WTC11 (cell line): Measurements from ENCODE around the gene ADAM11. TPM values are rescaled to one million over a fixed set of nuclear protein-coding genes. Genes with fewer than 3 reads are reported as not detected.

Source experiments
- ATAC-seq: fragments of 200-7000 bp; cut with Tn5 transposase; 2 replicates; pipeline ENCODE4 v1.10.0; 2021; ENCODE audit warnings: mild to moderate bottlenecking, moderate library complexity
- CTCF ChIA-PET: fragments of 300-600 bp; sonication (Branson Sonifier 250); formaldehyde crosslinking; loops from one replicate; lab custom pipeline; 2021; ENCODE audit warnings: antibody characterized with exemption; lab: Charles Lee
- POLR2A ChIA-PET: fragments of 350-600 bp; sonication (Branson Sonifier 250); formaldehyde crosslinking; loops from one replicate; lab custom pipeline; 2021; ENCODE audit warnings: antibody characterized with exemption; lab: Charles Lee
- DNase-seq: peaks from one replicate; pipeline ENCODE4 v3.0.0; 2021; ENCODE audit warnings: low spot score
- H3K27ac Mint-ChIP-seq: 2 replicates; pipeline ENCODE4 v1.8.0; 2021; ENCODE audit warnings: mixed read lengths
- H3K27me3 Mint-ChIP-seq: 2 replicates; pipeline ENCODE4 v1.8.0; 2021; ENCODE audit warnings: low read depth, mild to moderate bottlenecking, moderate library complexity, mixed read lengths
- H3K36me3 Mint-ChIP-seq: 2 replicates; pipeline ENCODE4 v1.8.0; 2021; ENCODE audit warnings: mixed read lengths
- H3K4me1 Mint-ChIP-seq: 2 replicates; pipeline ENCODE4 v1.8.0; 2022; ENCODE audit warnings: mixed read lengths
- H3K4me3 Mint-ChIP-seq: 2 replicates; pipeline ENCODE4 v1.8.0; 2021; ENCODE audit warnings: mild to moderate bottlenecking, moderate library complexity, mixed read lengths
- H3K9me3 Mint-ChIP-seq: 2 replicates; pipeline ENCODE4 v1.8.0; 2021; ENCODE audit warnings: mixed read lengths
- AR ChIP-seq: fragments of 250-450 bp; sonication (Bioruptor Pico); IDR thresholded peaks from 2 replicates; pipeline ENCODE4 v1.9.0; 2021; ENCODE audit warnings: mild to moderate bottlenecking
- ATF1 ChIP-seq: sonication (generic); formaldehyde crosslinking; IDR thresholded peaks from 2 replicates; pipeline ENCODE4 v1.8.1; 2023; ENCODE audit warnings: mild to moderate bottlenecking, moderate library complexity, missing genetic modification reagents
- CDX4 ChIP-seq: fragments of 250-450 bp; sonication (Bioruptor Pico); IDR thresholded peaks from 2 replicates; pipeline ENCODE4 v1.9.0; 2021; ENCODE audit warnings: moderate library complexity, mild to moderate bottlenecking, inconsistent platforms, borderline replicate concordance
- E2F4 ChIP-seq: sonication (generic); formaldehyde crosslinking; IDR thresholded peaks from 2 replicates; pipeline ENCODE4 v1.8.1; 2022; ENCODE audit warnings: low read depth, mild to moderate bottlenecking, moderate library complexity, missing genetic modification reagents, borderline replicate concordance
- FOXK1 ChIP-seq: sonication (generic); formaldehyde crosslinking; IDR thresholded peaks from 2 replicates; pipeline ENCODE4 v1.8.0; 2022; ENCODE audit warnings: mild to moderate bottlenecking, moderate library complexity, missing genetic modification reagents
- IRF2 ChIP-seq: sonication (generic); formaldehyde crosslinking; IDR thresholded peaks from 2 replicates; pipeline ENCODE4 v1.8.0; 2022; ENCODE audit warnings: low read depth, missing genetic modification reagents, borderline replicate concordance
- PRDM15 ChIP-seq: sonication (generic); formaldehyde crosslinking; IDR thresholded peaks from 2 replicates; pipeline ENCODE4 v1.8.0; 2022; ENCODE audit warnings: missing genetic modification reagents
- RELA ChIP-seq: sonication (generic); formaldehyde crosslinking; IDR thresholded peaks from 2 replicates; pipeline ENCODE4 v1.8.1; 2022; ENCODE audit warnings: missing genetic modification reagents, mild to moderate bottlenecking, borderline replicate concordance
- SMAD3 ChIP-seq: sonication (generic); formaldehyde crosslinking; IDR thresholded peaks from 2 replicates; pipeline ENCODE4 v1.8.0; 2022; ENCODE audit warnings: missing genetic modification reagents, mild to moderate bottlenecking, borderline replicate concordance
- STAT6 ChIP-seq: sonication (generic); formaldehyde crosslinking; conservative IDR thresholded peaks from 2 replicates; pipeline ENCODE4 v1.8.1; 2023; ENCODE audit warnings: mild to moderate bottlenecking, low read depth, missing genetic modification reagents, moderate library complexity
- ZNF425 ChIP-seq: fragments of 250-450 bp; sonication (Bioruptor Pico); conservative IDR thresholded peaks from 2 replicates; pipeline ENCODE4 v1.9.0; 2021; ENCODE audit warnings: mild to moderate bottlenecking
- total RNA-seq: library from RNA; stranded (reverse); gene quantifications from 3 replicates; pipeline ENCODE4 v1.2.3, GENCODE V29; 2021

ADAM11 gene
- total RNA-seq, 1 experiment from 2014 or later = 3.0 TPM

GRCh38 chr17:44759916-44760243 is 1.1 kb downstream of the ADAM11 start (continued):
- no peak for TF ChIP-seq AR (CRISPR knock-in tag)

- no peak for ATAC-seq
- H3K27ac Mint-ChIP-seq = no peak overlapping the region
- TF ChIP-seq ATF1 = no peak
- no peak for TF ChIP-seq ZNF425 (CRISPR knock-in tag)
- TF ChIP-seq PRDM15 (CRISPR knock-in tag) = no peak
- TF ChIP-seq SMAD3 (CRISPR knock-in tag) = no peak
- no peak for TF ChIP-seq CDX4
- TF ChIP-seq FOXK1 (CRISPR knock-in tag) = no peak
- TF ChIP-seq STAT6 (CRISPR knock-in tag) = no peak
- no peak for TF ChIP-seq E2F4 (CRISPR knock-in tag)
- TF ChIP-seq RELA (CRISPR knock-in tag) = no peak
- no peak for TF ChIP-seq IRF2 (CRISPR knock-in tag)
- H3K9me3 Mint-ChIP-seq = no peaks in the 10 kb centered on the region
- no peak for DNase-seq
- no peak overlapping the region for H3K4me3 Mint-ChIP-seq
- ChIA-PET POLR2A (no interaction called here), CTCF (interaction anchor here (0.8 to 1.7 kb wide), 3 partner anchors 13 to 118 kb away, joined by 3 to 6 read pairs (median 3); no protein-coding TSS in a partner anchor)
- H3K36me3 Mint-ChIP-seq = no peaks in the 10 kb centered on the region
- peaks cover 76% of the 10 kb centered on the region for H3K27me3 Mint-ChIP-seq
- H3K4me1 Mint-ChIP-seq = no peaks in the 10 kb centered on the region
These were observed 1.9 kb downstream of the ADAM11 start for GRCh38 chr17:44760474-44761308.
